ENCODE measurements around the gene NLRP11.

NLRP11 gene

GRCh38 chr19:55838906-55839305 lies 7.1 kb upstream of the NLRP11 start:
- no peak for DNase-seq (ENCODE audit: insufficient read length, low spot score)
- FAIRE-seq: no peak
- TF ChIP-seq POU2F2 (IDR thresholded peaks at IDR 0.05; ENCODE audit: low read depth, low read length) (no peak), TAF1 (IDR thresholded peaks at IDR 0.05; ENCODE audit: low read depth, low read length) (no peak), SPI1 (IDR thresholded peaks at IDR 0.05; ENCODE audit: low read depth, low read length) (no peak), POLR2A (IDR thresholded peaks at IDR 0.05; ENCODE audit: low read depth, low read length) (no peak), PAX5 (IDR thresholded peaks at IDR 0.05; ENCODE audit: insufficient read depth, low read length, severe bottlenecking) (no peak), POLR2AphosphoS5 (IDR thresholded peaks at IDR 0.05; ENCODE audit: low read depth, low read length) (no peak)

GRCh38 chr19:55838251-55838650 lies 6.5 kb upstream of the NLRP11 start:
- TF ChIP-seq POU2F2 (IDR thresholded peaks at IDR 0.05; ENCODE audit: low read depth, low read length) (no peak), TAF1 (IDR thresholded peaks at IDR 0.05; ENCODE audit: low read depth, low read length) (no peak), SPI1 (IDR thresholded peaks at IDR 0.05; ENCODE audit: low read depth, low read length) (no peak), PAX5 (IDR thresholded peaks at IDR 0.05; ENCODE audit: insufficient read depth, low read length, severe bottlenecking) (no peak), POLR2AphosphoS5 (IDR thresholded peaks at IDR 0.05; ENCODE audit: low read depth, low read length) (no peak)
- no peak for DNase-seq (ENCODE audit: insufficient read length, low spot score)
- FAIRE-seq: no peak

- FAIRE-seq (no peak), DNase-seq (ENCODE audit: insufficient read length, low spot score) (no peak)
- TF ChIP-seq POLR2A (IDR thresholded peaks at IDR 0.05; ENCODE audit: low read depth, low read length) (no peak), PAX5 (IDR thresholded peaks at IDR 0.05; ENCODE audit: insufficient read depth, low read length, severe bottlenecking) (no peak), SPI1 (IDR thresholded peaks at IDR 0.05; ENCODE audit: low read depth, low read length) (no peak), POLR2AphosphoS5 (IDR thresholded peaks at IDR 0.05; ENCODE audit: low read depth, low read length) (no peak), POU2F2 (IDR thresholded peaks at IDR 0.05; ENCODE audit: low read depth, low read length) (no peak), TAF1 (IDR thresholded peaks at IDR 0.05; ENCODE audit: low read depth, low read length) (no peak)
Measured at GRCh38 chr19:55836340-55836739, 4.5 kb upstream of the NLRP11 start, which contains the start of gene NLRP4. Gene NLRP4 (plus strand): TSS chr19:55836540. CDS start chr19:55852081, 15,541 bp downstream.

- DNase-seq (ENCODE audit: insufficient read length, low spot score) (no peak), FAIRE-seq (no peak)
- TF ChIP-seq SPI1 (IDR thresholded peaks at IDR 0.05; ENCODE audit: low read depth, low read length) (no peak), PAX5 (IDR thresholded peaks at IDR 0.05; ENCODE audit: insufficient read depth, low read length, severe bottlenecking) (no peak), POU2F2 (IDR thresholded peaks at IDR 0.05; ENCODE audit: low read depth, low read length) (no peak), TAF1 (IDR thresholded peaks at IDR 0.05; ENCODE audit: low read depth, low read length) (no peak), POLR2AphosphoS5 (IDR thresholded peaks at IDR 0.05; ENCODE audit: low read depth, low read length) (no peak), POLR2A (IDR thresholded peaks at IDR 0.05; ENCODE audit: low read depth, low read length) (no peak)
Measured at GRCh38 chr19:55832676-55833075, 877 bp upstream of the NLRP11 start.

- TF ChIP-seq POLR2A (IDR thresholded peaks at IDR 0.05; ENCODE audit: low read depth, low read length): no peak
- no peak for TF ChIP-seq PAX5 (IDR thresholded peaks at IDR 0.05; ENCODE audit: insufficient read depth, low read length, severe bottlenecking)
- no peak for TF ChIP-seq POLR2AphosphoS5 (IDR thresholded peaks at IDR 0.05; ENCODE audit: low read depth, low read length)
- TF ChIP-seq POU2F2 (IDR thresholded peaks at IDR 0.05; ENCODE audit: low read depth, low read length): no peak
- TF ChIP-seq TAF1 (IDR thresholded peaks at IDR 0.05; ENCODE audit: low read depth, low read length): no peak
- no peak for TF ChIP-seq SPI1 (IDR thresholded peaks at IDR 0.05; ENCODE audit: low read depth, low read length)
- DNase-seq (ENCODE audit: insufficient read length, low spot score): no peak
- FAIRE-seq: no peak
Measured at GRCh38 chr19:55830656-55831055, 1.1 kb downstream of the NLRP11 start.

DNA sequence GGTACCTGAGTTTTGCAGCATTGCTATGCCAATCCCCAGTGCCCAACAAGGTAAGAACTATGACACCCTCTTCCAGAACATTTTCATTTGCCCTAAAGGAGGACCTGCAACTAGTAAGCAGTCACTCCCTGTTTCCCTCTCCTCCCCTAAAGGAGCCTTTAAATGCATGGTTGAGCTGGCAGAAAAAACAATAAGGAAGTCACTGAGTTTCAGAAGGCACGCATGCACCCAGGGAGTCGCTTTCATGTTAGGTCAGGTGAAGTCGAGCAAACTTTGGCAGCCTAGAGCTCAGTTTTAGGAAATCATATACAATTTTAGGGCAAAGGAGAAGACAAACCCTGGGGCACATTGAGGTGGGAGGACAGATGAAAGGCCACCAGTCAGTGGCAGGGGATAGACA lies 11.8 kb downstream of the NLRP11 start:
- no peak for FAIRE-seq
- DNase-seq (ENCODE audit: insufficient read length, low spot score): no peak
- no peak for TF ChIP-seq POU2F2 (IDR thresholded peaks at IDR 0.05; ENCODE audit: low read depth, low read length)
- TF ChIP-seq PAX5 (IDR thresholded peaks at IDR 0.05; ENCODE audit: insufficient read depth, low read length, severe bottlenecking): no peak
- no peak for TF ChIP-seq POLR2A (IDR thresholded peaks at IDR 0.05; ENCODE audit: low read depth, low read length)
- no peak for TF ChIP-seq TAF1 (IDR thresholded peaks at IDR 0.05; ENCODE audit: low read depth, low read length)
- TF ChIP-seq SPI1 (IDR thresholded peaks at IDR 0.05; ENCODE audit: low read depth, low read length): no peak
- TF ChIP-seq POLR2AphosphoS5 (IDR thresholded peaks at IDR 0.05; ENCODE audit: low read depth, low read length): no peak

DNA sequence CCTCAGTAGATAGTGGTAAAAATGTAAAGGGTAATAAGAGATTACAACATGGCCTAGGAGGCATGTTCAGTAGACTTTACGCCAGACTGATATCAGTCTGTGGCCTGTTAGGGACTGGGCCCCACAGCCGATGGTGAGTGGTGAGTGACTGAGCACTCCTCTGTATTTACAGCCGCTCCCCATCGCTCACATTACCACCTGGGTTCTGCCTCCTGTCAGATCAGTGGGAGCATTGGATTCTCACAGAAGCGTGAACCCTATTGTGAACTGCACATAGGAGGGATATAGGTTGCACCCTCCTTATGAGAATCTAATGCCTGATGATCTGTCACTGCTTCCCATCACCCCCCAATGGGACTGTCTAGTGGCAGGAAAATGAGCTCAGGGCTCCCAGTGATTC lies 17.9 kb downstream of the NLRP11 start:
- FAIRE-seq (no peak), DNase-seq (ENCODE audit: insufficient read length, low spot score) (no peak)
- TF ChIP-seq PAX5 (IDR thresholded peaks at IDR 0.05; ENCODE audit: insufficient read depth, low read length, severe bottlenecking) (no peak), POU2F2 (IDR thresholded peaks at IDR 0.05; ENCODE audit: low read depth, low read length) (no peak)

GRCh38 chr19:55812449-55812848 lies 19.4 kb downstream of the NLRP11 start:
- DNase-seq (ENCODE audit: insufficient read length, low spot score) (no peak), FAIRE-seq (no peak)
- TF ChIP-seq TAF1 (IDR thresholded peaks at IDR 0.05; ENCODE audit: low read depth, low read length) (no peak), PAX5 (IDR thresholded peaks at IDR 0.05; ENCODE audit: insufficient read depth, low read length, severe bottlenecking) (no peak), POLR2A (IDR thresholded peaks at IDR 0.05; ENCODE audit: low read depth, low read length) (no peak), POLR2AphosphoS5 (IDR thresholded peaks at IDR 0.05; ENCODE audit: low read depth, low read length) (no peak), SPI1 (IDR thresholded peaks at IDR 0.05; ENCODE audit: low read depth, low read length) (no peak), POU2F2 (IDR thresholded peaks at IDR 0.05; ENCODE audit: low read depth, low read length) (no peak)

- TF ChIP-seq SPI1 (IDR thresholded peaks at IDR 0.05; ENCODE audit: low read depth, low read length) (no peak), POLR2AphosphoS5 (IDR thresholded peaks at IDR 0.05; ENCODE audit: low read depth, low read length) (no peak), TAF1 (IDR thresholded peaks at IDR 0.05; ENCODE audit: low read depth, low read length) (no peak), POU2F2 (IDR thresholded peaks at IDR 0.05; ENCODE audit: low read depth, low read length) (no peak), PAX5 (IDR thresholded peaks at IDR 0.05; ENCODE audit: insufficient read depth, low read length, severe bottlenecking) (no peak), POLR2A (IDR thresholded peaks at IDR 0.05; ENCODE audit: low read depth, low read length) (no peak)
- FAIRE-seq (no peak), DNase-seq (ENCODE audit: insufficient read length, low spot score) (no peak)
Measured at GRCh38 chr19:55811340-55811739, 20.5 kb downstream of the NLRP11 start.

DNA sequence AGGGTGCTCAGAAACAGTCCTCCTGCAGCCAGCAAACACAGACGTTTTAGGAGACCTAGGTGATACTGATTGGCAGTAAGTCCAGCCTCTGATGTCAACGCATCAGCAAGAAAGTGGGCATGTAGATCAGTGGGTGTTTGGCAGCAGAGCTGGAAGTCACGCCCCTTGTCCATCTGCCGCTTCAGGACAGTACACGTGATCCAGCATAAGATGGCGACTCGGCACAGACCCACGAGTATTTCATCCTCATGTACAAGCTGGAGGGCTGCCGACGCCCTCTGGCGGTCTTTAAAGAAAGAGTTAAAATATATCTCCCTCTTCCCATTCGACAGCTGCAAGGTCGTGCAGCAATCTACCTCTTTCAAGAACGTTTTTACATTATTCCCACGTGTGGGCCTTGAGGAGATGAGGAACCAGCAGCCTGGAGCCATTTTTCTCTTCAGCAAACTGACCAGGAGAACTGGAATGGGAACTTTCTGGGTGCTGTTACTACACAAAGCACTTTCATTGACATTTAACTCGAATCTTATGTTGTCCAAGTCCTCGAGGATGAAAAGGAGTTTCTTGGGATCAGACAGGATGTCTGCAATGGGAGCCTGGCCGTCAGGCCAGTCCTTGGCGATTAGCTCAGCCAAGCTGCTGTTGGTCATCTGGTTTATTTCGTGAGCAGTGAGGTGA lies 22.3 kb downstream of the NLRP11 start:
- peak; percentile 65 for FAIRE-seq
- DNase-seq (ENCODE audit: insufficient read length, low spot score): peak; percentile 29
- TF ChIP-seq POLR2AphosphoS5 (IDR thresholded peaks at IDR 0.05; ENCODE audit: low read depth, low read length) (no peak), SPI1 (IDR thresholded peaks at IDR 0.05; ENCODE audit: low read depth, low read length) (no peak), TAF1 (IDR thresholded peaks at IDR 0.05; ENCODE audit: low read depth, low read length) (no peak), PAX5 (IDR thresholded peaks at IDR 0.05; ENCODE audit: insufficient read depth, low read length, severe bottlenecking) (no peak), POLR2A (IDR thresholded peaks at IDR 0.05; ENCODE audit: low read depth, low read length) (no peak), POU2F2 (IDR thresholded peaks at IDR 0.05; ENCODE audit: low read depth, low read length) (no peak)

Data from GM12891 (cell line).